Fibroblast of mammary gland (primary cell): Measurements from ENCODE around the gene HINT2.

Experiments
- DNase-seq: peaks from one replicate; pipeline ENCODE4 v3.0.0-alpha.2; 2010; ENCODE audit warnings: low read depth
- H3K4me3 ChIP-seq: 2 replicates; pipeline ENCODE4 v1.5.1; 2011; ENCODE audit warnings: low read depth, mild to moderate bottlenecking, low read length, moderate library complexity; ENCODE audit not compliant: control insufficient read depth
- CTCF ChIP-seq: conservative IDR thresholded peaks from 2 replicates; pipeline ENCODE4 v1.5.1; 2011; ENCODE audit warnings: low read depth, low read length, inconsistent platforms; ENCODE audit not compliant: control insufficient read depth, insufficient read depth

Gene HINT2

GRCh38 chr9:35832814-35833213, 18.0 kb upstream of the HINT2 start:
- DNase-seq, result no peak
- no peak for TF ChIP-seq CTCF
- no peak overlapping the region for H3K4me3 ChIP-seq

GRCh38 chr9:35831040-35831439, 16.2 kb upstream of the HINT2 start:
- H3K4me3 ChIP-seq, result no peak overlapping the region
- no peak for DNase-seq
- no peak for TF ChIP-seq CTCF

GRCh38 chr9:35829764-35830096, 14.9 kb upstream of the HINT2 start:
- TF ChIP-seq CTCF, result no peak
- DNase-seq, result peak; percentile 10
- peak overlapping the region; percentile 65 for H3K4me3 ChIP-seq

- H3K4me3 ChIP-seq, result peak within 1 kb of the TSS; percentile 65
- no peak for TF ChIP-seq CTCF
- DNase-seq, result peak; percentile 80
Measured at GRCh38 chr9:35829084-35829763, 14.4 kb upstream of the HINT2 start, which contains the start of gene TMEM8B. TSS of gene TMEM8B (plus strand) at chr9:35829228. CDS start at chr9:35829448, 220 bp downstream.

GRCh38 chr9:35828716-35829083, 13.9 kb upstream of the HINT2 start, which contains the start of gene FAM221B:
TSS of gene FAM221B (minus strand) at chr9:35828732. CDS start at chr9:35826161, 2,571 bp downstream.
- peak within 1 kb of the TSS; percentile 65 for H3K4me3 ChIP-seq
- no peak for TF ChIP-seq CTCF
- no peak for DNase-seq

- TF ChIP-seq CTCF, result no peak
- H3K4me3 ChIP-seq, result no peak overlapping the region
- DNase-seq, result peak; percentile 79
Measured at GRCh38 chr9:35827486-35827885, 12.6 kb upstream of the HINT2 start.
